IPS-NIHi11 (cell line): Measurements from ENCODE around the gene STAB2.

Experiments used
- DNase-seq: peaks from one replicate; pipeline ENCODE4 v3.0.0; 2012; ENCODE audit warnings: mixed read lengths, low spot score

STAB2 gene

DNA sequence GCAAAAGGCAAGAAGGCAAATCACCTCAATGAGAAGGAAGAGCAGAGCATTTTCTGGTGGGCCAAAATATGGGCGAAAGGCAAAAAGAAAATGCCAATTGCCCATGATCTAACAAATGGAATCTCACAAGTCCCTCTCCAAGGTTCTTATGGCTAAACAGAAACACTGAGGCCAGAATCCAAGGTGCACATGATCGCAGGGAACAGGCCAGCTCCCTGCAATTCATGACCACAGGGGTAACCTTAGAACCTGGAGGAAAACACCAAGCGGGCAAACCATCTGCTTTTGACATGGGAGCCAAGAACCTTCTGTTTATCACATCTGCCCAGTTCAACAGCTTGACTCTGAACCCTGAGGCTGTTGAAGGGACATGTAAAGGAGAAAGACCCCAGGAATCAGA is 193.9 kb downstream of the STAB2 start:
- DNase-seq = no peak

- DNase-seq = no peak
Measured at GRCh38 chr12:103782399-103782798, 195.3 kb downstream of the STAB2 start.

DNA sequence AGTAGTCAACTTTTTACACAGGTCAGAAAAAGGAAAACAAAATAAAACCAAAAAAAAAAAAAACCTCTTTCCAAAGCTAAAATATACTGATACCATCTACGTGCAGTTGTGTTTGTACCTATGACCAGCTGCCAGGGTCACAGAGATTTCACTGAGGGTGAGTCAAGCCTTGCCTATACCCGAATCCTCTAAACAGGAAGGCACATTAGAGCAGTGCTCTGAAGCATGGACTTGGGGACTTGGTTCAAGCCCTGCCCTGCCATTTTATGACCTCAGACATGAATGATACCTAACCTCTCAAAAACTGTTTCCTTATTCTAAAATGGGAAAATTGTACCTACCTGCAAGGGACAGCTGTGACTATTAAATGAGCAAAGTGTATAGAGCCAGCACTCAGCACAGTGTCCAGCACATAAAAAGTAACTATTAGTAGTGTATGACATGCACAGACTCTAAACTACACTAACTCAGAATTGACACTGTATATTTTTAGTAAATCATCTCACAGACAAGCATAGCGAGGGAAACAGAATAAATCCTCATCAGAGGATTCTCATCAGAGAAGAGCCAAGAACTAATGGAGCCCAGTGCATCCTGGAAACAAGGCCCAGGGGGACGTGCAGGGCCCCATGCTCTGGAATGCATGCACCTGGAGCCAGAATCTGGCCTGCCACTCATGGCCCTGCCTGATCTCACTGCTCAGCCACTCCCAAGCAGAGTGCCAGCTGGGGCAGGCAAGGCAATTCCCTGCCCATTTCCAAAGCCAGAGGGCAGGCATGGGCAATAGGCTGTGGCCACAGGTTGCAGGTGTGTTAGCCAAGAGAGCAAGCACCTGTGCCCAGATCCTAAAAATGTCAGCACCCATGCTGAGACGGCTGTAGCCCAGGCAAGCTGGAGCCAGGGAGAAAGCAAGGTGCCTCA is 196.9 kb downstream of the STAB2 start:
- DNase-seq = no peak

DNA sequence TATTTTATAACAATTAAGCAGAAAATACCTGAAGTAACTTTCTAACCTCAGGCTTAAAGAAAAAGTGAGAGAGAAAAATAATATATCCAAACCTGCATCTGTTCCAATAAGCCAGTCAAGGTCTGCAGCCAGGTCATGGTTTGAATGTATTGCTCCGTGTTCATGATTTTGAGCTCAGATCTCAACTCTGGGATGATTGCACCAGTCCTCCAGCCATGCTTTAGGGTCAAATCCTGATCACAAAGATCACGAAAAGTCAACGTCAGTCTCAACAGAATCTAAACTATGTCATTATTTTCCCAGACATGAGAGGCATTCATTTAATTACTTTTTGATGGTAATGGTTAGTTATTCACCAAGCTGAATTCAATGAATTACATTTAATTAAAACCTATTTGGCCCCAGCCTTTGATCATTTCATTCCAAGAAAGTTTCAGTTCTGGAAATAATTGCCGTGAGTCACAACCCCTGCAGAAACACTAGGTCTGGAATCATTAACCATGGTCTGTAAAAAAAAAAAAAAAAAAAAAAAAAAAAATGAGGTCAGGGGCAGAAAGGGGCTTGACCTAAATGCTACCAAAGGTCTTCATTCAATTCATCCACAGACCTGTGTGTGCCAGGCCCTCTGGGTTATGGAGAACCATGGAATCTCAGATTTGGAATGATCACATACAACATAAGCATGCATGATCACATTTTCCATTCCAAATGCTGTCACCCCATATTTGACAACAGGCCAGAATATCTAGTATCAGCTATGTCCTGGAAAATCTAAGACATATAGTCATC is 198.4 kb downstream of the STAB2 start:
- no peak for DNase-seq

DNA sequence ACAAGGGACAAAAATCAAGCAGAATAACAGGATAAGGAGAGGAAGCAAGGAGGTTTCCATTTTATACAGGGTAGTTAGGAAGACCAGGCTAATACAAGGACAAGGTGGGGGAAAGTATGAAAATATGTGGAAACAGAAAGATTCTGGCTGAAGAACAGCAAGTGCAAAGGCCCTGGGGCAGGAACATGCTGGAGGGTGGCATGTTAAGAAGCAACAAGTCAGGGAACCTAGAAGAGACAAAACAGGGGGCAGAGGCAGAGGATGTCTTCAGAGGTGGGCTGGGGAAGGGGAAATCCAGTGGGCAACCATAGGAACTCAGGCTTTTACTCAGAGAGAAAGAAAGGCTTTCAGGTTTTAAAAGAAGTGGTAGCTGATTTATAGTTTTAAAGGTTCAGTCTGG is 199.1 kb downstream of the STAB2 start:
- no peak for DNase-seq

GRCh38 chr12:103791350-103791920 is 204.4 kb downstream of the STAB2 start:
- DNase-seq = no peak

- no peak for DNase-seq
Measured at GRCh38 chr12:103793046-103793445, 206.0 kb downstream of the STAB2 start.

GRCh38 chr12:103793512-103794045 is 206.5 kb downstream of the STAB2 start:
- no peak for DNase-seq

GRCh38 chr12:103794309-103795213 is 207.5 kb downstream of the STAB2 start:
- DNase-seq = no peak

GRCh38 chr12:103798586-103798985 is 211.5 kb downstream of the STAB2 start:
- DNase-seq = no peak

DNA sequence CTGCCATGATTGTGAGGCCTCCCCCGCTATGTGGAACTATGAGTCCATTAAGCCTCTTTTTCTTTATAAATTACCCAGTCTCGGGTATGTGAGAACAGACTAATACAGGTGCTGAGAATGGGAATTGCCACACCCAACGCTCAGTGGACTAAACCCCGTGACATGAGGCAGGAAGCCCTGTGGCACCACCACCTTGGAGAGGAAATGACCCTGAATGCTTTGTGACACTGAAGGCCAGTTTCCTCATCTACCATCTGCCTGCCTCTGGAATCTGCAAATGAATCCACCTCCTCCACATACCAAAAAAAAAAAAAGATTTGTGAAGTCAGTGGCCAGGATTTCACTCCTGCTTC is 212.4 kb downstream of the STAB2 start:
- no peak for DNase-seq

DNA sequence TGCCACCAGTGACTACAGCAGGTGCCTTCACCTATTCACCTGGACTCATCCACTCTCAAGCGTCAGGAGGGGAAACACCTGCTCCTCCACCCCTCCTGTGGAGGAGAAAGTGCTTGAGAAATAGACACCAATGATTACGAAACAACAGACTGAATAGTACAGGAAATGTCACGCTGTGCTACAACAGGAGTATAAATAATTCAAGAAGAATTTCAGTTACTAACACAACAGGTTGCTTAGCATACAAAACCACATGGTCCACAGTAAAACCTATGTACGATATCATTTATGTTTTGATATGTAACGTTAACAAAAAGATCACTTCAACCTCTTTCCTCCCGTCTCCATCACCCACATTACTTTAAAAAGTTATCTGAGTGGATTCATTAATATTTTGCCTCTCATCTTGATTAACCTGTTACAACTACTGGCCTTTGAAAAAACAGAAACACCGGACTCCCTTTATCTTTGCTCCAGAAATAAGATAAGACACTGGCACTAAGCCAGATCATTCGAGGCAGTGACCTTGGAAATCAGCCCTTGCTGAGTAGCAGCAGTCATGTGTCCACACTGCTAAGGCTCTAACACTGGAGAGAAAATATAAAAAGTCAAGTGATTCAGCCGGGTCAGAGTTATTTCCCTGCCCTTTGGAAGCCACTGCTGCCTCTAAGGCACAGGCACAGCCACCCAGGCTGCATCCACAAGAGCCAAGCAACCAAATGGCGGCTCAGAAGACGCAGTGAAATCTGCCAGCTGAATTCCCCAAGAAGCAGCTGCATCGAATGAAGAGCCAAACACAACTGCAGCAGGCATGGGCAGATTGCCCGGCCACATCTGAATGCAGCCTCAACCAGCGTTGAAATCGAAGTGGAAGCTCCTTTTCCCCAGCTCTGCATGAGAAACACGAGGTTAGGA is 213.0 kb downstream of the STAB2 start:
- DNase-seq = peak; percentile 40

DNA sequence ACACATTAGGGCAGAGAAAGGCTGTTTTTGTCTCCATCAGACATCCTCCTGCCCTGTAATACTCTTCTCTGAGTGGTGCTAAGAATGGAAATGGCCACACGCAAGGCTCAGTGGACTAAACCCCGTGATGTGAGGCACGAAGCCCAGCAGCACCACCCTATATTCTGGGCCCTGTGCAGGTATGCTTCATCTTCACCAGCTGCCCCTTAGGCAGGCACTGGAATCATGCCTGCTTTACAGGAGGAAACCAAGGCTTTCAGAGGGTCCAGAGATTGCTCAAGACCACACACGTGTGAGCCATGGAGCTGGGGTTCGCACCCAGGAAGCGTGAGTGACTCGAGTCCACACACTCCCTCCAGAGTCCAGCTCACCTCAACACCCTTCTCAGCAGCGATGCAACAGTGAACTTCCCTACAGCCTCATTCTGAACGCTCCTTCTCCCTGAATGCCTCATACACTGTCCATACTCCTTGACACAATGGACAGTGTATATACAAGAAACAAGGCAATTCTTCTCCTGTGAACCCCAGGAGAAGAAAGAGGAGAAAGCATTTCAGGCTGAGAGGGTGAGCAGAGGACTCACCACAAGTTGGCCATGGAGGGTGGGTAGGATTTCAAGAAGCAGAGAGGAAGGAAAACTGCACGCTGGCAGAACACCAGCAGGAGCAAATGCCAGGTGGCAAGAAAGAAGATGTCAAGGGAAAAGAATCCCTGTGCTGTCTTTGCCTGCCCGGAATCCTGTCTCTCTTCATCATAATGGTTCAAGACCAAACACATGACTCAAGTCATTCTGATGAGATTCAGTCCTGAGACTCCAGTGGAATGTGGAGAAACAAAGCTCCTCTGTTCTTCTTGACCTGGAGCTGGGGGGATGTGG is 214.9 kb downstream of the STAB2 start:
- no peak for DNase-seq

GRCh38 chr12:103802586-103802886 is 215.5 kb downstream of the STAB2 start:
- no peak for DNase-seq

DNA sequence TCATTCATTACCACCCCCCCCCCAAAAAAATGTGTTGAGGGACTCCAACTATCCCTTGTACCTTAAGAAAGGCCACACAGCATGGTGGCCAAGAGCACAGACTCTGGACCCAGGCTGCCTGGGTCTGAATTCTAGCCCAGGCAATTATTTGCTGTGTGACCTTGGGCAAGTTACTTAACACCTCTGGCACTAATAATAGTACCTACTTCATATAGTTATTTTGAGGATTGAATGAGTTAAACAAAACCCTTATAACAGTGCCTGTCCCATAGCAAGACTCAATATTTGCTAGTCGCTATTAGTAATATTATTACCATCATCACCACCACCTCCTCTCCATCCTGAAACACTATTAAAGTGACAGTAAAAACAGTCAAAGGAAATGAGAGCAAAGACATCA is 216.8 kb downstream of the STAB2 start:
- DNase-seq = no peak

- no peak for DNase-seq
Measured at GRCh38 chr12:103805655-103806360, 218.7 kb downstream of the STAB2 start.

DNA sequence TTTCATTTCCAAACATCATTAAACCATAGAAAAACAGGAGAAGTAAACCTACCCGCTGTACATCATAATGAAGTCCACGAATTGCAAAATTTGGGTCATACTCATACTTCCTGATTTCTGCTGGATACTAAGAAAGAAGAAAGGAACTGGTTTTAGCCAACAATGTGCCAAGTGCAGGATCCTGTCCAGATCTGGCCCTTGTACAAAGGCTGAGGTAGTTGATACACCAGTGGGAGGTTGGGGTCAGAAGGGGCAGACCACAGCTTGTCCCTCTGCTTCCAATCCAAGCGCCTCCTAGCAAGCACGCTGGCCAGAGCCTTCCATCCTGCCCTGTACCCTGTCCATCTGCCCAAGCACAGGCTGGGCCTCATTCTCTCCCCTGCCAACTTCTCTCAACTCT is 219.7 kb downstream of the STAB2 start:
- DNase-seq = no peak

DNA sequence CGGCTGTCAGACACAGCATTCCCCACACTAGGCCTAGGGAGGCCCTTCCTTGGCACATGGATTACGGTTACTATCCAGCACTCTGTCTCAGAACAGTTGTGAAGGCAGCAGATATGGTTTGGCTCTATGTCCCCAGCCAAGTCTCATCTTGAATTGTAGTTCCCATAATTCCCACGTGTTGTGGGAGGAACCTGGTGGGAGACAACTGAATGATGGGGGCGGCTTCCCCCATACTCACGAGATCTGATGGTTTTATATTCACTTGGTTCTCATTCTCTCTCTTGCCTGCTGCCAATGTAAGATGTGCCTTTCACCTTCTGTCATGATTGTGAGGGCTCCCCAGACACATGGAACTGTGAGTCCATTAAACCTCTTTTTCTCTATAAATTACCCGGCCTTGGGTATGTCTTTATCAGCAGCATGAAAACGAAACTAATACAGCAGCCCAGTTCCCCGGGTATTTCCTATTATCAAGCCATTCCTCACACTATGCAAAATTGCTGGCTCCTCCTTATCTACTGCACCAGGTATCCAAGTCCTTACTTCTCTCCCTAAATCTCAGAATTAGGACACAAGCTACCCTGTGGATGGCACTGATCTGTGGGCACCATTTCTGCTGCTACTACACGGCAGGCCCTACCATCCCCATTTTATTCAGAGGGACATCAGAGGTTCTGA is 220.6 kb downstream of the STAB2 start:
- DNase-seq = no peak
